Islet precursor cell (in vitro differentiated cells): ENCODE data around the gene SLC8A1.

Experiments used
- DNase-seq: peaks from one replicate; pipeline ENCODE4 v3.0.0-alpha.2; 2018

The SLC8A1 gene

DNA sequence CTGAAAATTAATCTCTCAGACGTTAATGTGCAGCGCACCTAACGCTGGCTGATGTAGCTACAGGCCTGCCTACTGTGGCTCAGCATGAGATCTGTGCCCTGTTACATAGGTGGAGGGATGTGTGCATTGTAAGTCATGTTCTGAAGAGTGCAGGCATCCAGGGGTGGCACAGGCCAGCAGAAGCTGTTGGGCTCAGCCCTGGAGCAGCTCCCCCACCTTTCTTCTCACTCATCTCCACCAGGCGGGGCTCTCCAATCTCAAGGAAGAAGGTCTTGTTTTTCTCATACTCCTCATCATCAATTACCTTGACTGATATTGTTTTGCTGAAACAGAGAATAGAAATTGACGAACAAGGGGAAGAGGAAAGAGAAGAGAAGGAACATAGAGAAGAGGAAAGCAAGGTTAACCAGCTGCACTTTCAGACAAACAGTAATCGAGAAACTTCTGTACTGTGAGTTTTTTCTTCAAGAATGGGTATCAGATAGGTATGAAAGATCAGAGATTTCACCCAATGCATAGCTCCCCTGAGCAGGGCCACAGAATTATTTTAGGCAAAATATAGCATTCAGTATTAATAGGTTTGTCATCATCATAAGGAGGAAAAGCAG, 273.6 kb downstream of the SLC8A1 start:
- DNase-seq, result no peak

DNA sequence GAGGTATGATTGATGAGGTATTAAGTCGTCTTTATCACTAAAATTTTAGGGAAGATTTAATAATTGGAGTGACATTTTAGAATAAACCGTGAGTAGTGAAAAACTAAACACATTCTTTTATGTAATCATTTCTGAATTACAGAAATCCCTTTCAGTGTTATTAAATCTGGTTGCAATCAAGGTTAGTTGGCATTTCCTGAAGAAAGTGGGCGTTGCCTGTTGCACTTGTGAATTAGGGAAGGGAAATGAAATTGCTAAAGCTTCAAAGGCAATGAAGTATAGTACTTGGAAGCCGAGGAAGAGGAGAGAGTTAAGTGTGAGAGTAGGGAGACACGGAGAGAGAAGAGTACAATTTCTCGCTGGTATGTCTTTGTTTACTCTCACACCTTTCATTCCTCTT, 274.5 kb downstream of the SLC8A1 start:
- DNase-seq, result no peak

- no peak for DNase-seq
These were observed 278.6 kb downstream of the SLC8A1 start for GRCh38 chr2:40173276-40173675.

DNA sequence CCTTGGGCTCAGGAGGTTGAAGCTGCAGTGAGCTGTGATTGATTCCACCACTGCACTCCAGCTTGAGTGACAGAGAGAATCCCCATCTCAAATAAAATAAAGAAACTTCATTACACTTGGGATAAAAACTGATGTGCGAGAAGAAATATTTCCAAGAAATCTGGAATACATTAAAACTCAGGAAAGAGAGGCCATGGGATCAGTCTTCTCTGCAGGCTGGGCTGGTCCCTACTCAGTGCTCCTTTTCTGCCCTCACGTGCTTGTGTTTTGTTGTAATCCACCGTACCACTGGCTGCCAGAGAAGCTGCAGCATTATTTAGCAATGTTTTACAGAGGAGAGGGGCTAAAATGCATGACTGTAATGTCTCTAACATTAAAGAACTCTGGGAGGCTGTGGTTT, 282.0 kb downstream of the SLC8A1 start:
- no peak for DNase-seq

DNA sequence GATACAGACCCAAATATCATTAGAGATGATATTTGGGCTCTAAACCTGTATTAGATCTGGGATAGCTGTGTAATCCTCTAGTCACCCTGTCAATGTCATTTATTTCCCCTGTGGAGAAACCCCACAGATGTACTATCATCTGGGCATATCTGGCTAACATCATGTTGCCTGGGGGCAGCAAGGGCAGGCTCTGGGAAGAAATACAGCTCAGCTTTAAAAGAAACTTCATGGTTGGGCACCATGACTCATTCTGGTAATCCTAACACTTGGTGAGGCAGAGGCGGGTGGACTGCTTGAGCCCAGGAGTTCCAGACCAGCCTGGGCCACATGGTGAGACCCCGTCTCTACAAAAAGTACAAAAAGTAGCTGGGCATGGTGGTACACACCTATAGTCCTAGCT, 282.5 kb downstream of the SLC8A1 start:
- peak; percentile 74 for DNase-seq

GRCh38 chr2:40168546-40168945, 283.3 kb downstream of the SLC8A1 start:
- no peak for DNase-seq

DNA sequence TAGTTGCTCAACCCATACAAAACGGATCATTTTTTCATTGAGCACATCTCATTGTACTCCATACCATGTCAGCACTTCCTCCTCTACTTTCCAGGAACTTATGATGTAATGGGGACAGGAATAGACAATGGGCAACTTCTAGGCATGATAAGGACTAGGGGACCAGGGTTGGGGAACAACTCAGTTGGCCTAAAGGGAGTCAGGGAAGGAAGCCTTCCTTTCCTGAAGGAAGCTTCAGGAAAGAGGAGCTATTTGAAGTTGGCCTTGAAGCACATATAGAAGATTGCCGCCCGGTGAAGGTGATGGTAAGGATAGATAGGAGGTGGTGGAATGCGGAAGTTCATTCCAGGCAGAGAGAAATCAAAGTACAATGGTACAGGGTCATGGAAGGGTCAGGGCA, 283.9 kb downstream of the SLC8A1 start:
- no peak for DNase-seq

DNA sequence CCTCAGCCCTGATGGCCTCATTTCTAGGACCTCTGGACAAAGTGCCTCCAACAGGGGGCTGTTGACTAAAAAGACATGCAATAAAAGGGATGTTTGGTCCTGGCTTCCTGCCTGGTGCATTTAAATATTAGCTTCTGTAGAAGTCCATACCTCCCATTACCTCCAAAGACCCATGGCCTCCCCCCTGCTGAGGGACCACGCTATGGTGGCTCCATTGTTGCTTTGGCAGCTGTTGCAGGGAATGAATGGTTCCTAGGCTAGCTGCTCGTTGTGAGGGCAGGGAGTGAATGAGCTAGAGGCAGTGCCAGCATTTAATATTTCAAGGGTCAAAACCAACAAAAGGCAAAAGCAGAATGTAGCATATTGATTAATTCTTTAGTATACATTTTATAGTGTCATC, 285.9 kb downstream of the SLC8A1 start:
- no peak for DNase-seq

- DNase-seq, result no peak
These were observed 286.4 kb downstream of the SLC8A1 start for GRCh38 chr2:40165509-40165844.

DNA sequence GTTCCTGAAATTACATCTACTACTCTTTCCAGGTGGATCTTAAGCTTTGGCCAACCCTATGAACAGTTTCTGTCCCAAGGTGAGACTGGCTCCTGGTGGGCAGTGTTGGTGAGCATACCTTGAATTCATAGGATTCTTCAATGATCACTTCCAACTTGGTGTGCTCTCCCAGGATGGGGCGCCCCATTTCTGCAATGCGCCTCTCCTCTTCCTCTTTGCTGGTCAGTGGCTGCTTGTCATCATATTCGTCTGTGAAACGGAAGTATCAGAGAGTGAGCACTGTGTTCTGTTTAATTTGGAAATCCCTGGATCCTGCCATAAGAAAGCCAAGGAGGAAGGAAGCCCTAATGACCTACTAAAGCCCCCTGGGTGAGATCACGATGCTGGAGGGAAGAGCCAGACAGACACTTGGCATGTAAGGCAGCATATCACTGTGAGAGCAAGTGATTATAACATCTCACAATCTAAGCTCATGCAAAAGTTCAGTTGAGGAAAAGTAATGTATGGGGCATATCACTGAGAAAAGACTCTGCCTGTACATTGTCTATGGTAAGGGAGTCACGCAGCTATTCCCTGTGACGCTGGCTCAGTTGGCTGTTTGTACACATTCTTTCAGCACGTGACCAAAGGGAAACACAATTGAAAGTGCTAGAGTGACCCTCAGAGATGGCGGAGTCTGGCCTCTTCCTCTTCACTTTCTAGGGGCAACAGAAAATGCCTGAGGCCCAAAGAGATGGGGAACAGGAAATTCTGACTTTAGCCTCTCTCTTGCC, 287.0 kb downstream of the SLC8A1 start:
- DNase-seq, result no peak

GRCh38 chr2:40161986-40162385, 289.9 kb downstream of the SLC8A1 start:
- DNase-seq, result no peak

GRCh38 chr2:40160751-40161218, 291.1 kb downstream of the SLC8A1 start:
- no peak for DNase-seq

GRCh38 chr2:40159333-40159732, 292.6 kb downstream of the SLC8A1 start:
- no peak for DNase-seq

DNA sequence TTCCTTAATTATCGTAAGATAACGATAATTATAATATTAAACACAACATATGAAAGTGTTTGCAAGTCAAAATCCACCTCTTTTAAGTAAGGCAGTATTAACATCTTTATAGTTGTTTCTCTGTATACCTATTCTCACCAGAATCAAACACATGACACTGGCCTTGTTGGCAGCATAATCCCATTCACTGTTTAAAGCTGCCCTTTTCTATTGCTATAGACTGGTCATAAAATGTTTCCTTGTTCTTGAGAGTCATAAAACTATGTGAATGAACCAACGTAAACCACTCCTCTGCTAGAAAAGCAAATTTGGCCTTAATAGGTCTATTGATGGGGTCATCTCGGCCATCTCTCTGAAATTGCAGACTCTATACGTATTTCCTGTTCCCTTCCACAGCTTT, 293.1 kb downstream of the SLC8A1 start:
- no peak for DNase-seq

GRCh38 chr2:40155728-40156127, 296.2 kb downstream of the SLC8A1 start:
- DNase-seq, result no peak

- DNase-seq, result no peak
These were observed 301.6 kb downstream of the SLC8A1 start for GRCh38 chr2:40150266-40150665.

DNA sequence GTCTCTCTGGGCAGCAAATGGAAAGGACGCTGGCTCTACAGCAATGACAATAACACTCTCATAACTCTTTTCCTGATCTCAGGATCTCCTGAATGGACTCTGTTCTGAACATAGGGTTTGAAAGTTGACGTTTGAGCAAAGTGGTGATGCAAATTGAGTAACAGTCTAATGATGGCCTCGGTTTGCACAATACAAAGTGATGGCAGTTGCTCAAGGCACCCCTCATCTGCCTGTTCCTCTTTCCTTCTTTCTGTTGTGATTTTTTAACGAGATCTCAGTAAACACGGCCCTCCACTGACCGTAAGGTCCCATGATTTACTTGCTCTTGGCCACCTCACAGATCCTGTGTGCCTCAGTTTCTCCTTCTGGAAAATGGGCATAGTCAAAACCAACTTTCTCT, 303.6 kb downstream of the SLC8A1 start:
- DNase-seq, result no peak

- DNase-seq, result no peak
These were observed 304.5 kb downstream of the SLC8A1 start for GRCh38 chr2:40147360-40147759.

DNA sequence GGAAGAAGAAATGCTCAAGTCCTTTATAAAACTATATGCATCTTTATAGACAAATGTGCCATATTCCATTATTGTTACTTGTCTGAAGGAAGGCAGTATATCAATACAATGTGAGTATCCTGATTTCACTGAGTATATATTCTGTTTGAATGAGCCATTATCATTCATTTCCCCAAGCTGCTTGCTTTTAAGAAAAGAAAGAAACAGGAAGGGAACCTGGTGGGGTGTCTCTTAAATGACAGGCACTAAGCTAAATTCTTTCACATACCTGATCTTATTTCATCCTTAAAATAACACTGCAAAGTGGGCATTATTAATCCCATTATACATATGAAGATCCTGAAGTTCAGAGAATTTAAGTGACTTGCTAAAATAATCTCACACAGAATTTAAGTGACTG, 307.9 kb downstream of the SLC8A1 start:
- no peak for DNase-seq

GRCh38 chr2:40138314-40138713, 313.6 kb downstream of the SLC8A1 start:
- peak; percentile 67 for DNase-seq

GRCh38 chr2:40131081-40131704, 320.7 kb downstream of the SLC8A1 start:
- DNase-seq, result no peak

- DNase-seq, result peak; percentile 78
These were observed 321.5 kb downstream of the SLC8A1 start for GRCh38 chr2:40130251-40130994.

DNA sequence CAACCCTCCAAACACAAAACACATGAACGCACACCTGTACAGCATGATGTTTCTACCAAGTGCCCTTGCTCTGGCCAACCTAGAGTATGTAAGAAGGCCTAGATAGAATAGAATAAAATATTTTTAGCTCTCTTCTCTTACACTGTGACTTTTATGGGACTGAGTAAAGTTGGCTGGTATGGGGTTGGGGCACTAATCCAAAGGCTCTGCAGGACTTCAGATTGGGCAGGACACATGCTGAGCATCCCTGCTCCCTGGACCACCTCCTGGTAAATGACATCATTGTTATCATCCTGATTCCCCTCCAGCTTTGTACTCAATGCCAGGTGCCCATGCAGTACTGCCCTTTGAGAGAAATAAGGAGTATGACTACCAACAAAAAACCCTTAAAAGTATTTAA, 322.2 kb downstream of the SLC8A1 start:
- no peak for DNase-seq

DNA sequence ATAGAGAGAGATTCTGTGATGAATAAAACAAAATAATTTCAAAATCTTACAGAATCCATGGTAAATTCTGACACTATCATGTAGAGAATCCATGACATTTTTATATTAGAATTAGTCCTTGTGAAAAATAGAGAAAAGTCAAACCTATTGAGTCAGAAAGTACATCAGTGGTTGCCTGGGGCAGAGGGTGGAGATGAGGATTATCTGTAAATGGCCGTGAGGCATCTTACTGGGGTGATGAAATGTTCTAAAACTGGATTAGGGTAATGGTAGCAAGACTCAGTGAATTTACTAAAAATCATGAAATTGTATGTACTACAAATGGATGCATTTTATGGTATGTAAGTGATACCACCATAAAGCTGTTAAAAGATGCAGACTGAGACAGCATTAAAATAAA, 323.1 kb downstream of the SLC8A1 start:
- DNase-seq, result no peak
